ENCODE measurements around the gene UPF2.

- TF ChIP-seq CTCF (conservative IDR thresholded peaks at IDR 0.05; ENCODE audit: low read depth, low read length) (no peak), EZH2 (IDR thresholded peaks at IDR 0.05; ENCODE audit: borderline replicate concordance, low read depth, low read length, poor library complexity, severe bottlenecking) (no peak)
Measured at GRCh38 chr10:11982253-11982652, 60.4 kb downstream of the UPF2 start.

Data from A673 (cell line).